Lower leg skin (tissue), 4 donors: ENCODE data around the gene SPESP1. TPM values are rescaled to one million over a fixed set of nuclear protein-coding genes. Genes with fewer than 3 reads are reported as not detected.
"Not testable (repeated sequence)": the region's sequence is repeated elsewhere in the genome, so short reads cannot be mapped to it uniquely, and the experiment has no call there.

ENCODE experiments used
- DNase-seq, 2 donors: peaks; one replicate each; pipeline ENCODE4 v3.0.0-alpha.2; 2019; ENCODE audit warnings: low spot score in 2 of 2
- H3K4me3 ChIP-seq: fragments of 200-600 bp; sonication (generic); 2 replicates; pipeline ENCODE4 v1.5.1; 2017; ENCODE audit warnings: mild to moderate bottlenecking, low read depth; ENCODE audit not compliant: poor library complexity, severe bottlenecking
- CTCF ChIP-seq, 3 donors: fragments of 450-650 bp; IDR thresholded peaks; one replicate each; pipeline ENCODE4 v1.5.1; 2016; ENCODE audit warnings: antibody characterized with exemption in 3 of 3, mild to moderate bottlenecking in 3 of 3, moderate library complexity in 2 of 3
- POLR2A ChIP-seq, 2 donors: fragments of 450-650 bp; IDR thresholded peaks; one replicate each; pipeline ENCODE4 v1.6.1; 2016 to 2017; ENCODE audit warnings: antibody characterized with exemption in 2 of 2, mild to moderate bottlenecking in 1 of 2, moderate library complexity in 1 of 2
- WGBS, 2 donors: methylation state at CpG; one replicate each; pipeline ENCODE4 v1.1.5; 2018; 5-methylcytosine and 5-hydroxymethylcytosine counted together
- intact Hi-C: fragments of 100-400 bp; cut with DNase I; formaldehyde crosslinking; loops from one replicate; pipeline ENCODE4 v1.15.0; 2023; ENCODE audit warnings: low total_unique reads
- total RNA-seq, 4 donors: library from RNA; depleted of rRNA; stranded (reverse); fragments of >200 nt; gene quantifications; one replicate each; pipeline ENCODE4 v1.1.0, GENCODE V29; 2016

The SPESP1 gene
- total RNA-seq, 4 donors from 2014 or later: 1.3 to 15.5 (median 2.5) TPM

GRCh38 chr15:68962465-68962864 is 32.1 kb downstream of the SPESP1 start:
- no peak for DNase-seq
- H3K4me3 ChIP-seq: no peak overlapping the region
- TF ChIP-seq CTCF (IDR thresholded peaks at IDR 0.05) (no peak), POLR2A (IDR thresholded peaks at IDR 0.05) (no peak)
- WGBS, 2 donors: 68 to 73% methylated on average over 1 of the region's 1 CpG
- intact Hi-C loops: no loop called here

- H3K4me3 ChIP-seq, DNase-seq, intact Hi-C loops: not testable (repeated sequence)
- 76 to 78% methylated on average over 7 of the region's 7 CpGs for WGBS, 2 donors
Observed at GRCh38 chr15:68963719-68964118, 33.4 kb downstream of the SPESP1 start.

GRCh38 chr15:68966996-68967395 is 36.7 kb downstream of the SPESP1 start:
- WGBS, 2 donors: 47 to 53% methylated on average over 5 of the region's 5 CpGs
- no peak for DNase-seq
- intact Hi-C loops: no loop called here
- TF ChIP-seq POLR2A (IDR thresholded peaks at IDR 0.05): no peak
- no peak for TF ChIP-seq CTCF (IDR thresholded peaks at IDR 0.05)
- no peak overlapping the region for H3K4me3 ChIP-seq

- DNase-seq: no peak
- intact Hi-C loops: no loop called here
- no peak overlapping the region for H3K4me3 ChIP-seq
- no peak for TF ChIP-seq CTCF (IDR thresholded peaks at IDR 0.05)
- TF ChIP-seq POLR2A (IDR thresholded peaks at IDR 0.05): no peak
Observed at GRCh38 chr15:68967948-68968347, 37.6 kb downstream of the SPESP1 start.

- H3K4me3 ChIP-seq: no peak overlapping the region
- no peak for TF ChIP-seq POLR2A (IDR thresholded peaks at IDR 0.05)
- no peak for TF ChIP-seq CTCF (IDR thresholded peaks at IDR 0.05)
- intact Hi-C loops: no loop called here
- no peak for DNase-seq
Observed at GRCh38 chr15:68969298-68969697, 39.0 kb downstream of the SPESP1 start.

GRCh38 chr15:68972201-68973065 is 42.1 kb downstream of the SPESP1 start:
- TF ChIP-seq CTCF (IDR thresholded peaks at IDR 0.05) (no peak), POLR2A (IDR thresholded peaks at IDR 0.05) (no peak)
- no peak for DNase-seq
- intact Hi-C loops: no loop called here
- 51 to 52% methylated on average over 4 of the region's 4 CpGs for WGBS, 2 donors
- no peak overlapping the region for H3K4me3 ChIP-seq

GRCh38 chr15:68975651-68976160 is 45.4 kb downstream of the SPESP1 start:
- H3K4me3 ChIP-seq, intact Hi-C loops, DNase-seq: not testable (repeated sequence)
- WGBS, 2 donors: 97 to 100% methylated on average over 8 to 11 of the region's 26 CpGs

GRCh38 chr15:68977426-68977825 is 47.1 kb downstream of the SPESP1 start:
- WGBS, 2 donors: 89 to 93% methylated on average over 10 of the region's 10 CpGs
- H3K4me3 ChIP-seq, DNase-seq, intact Hi-C loops: not testable (repeated sequence)
